C4-2B (cell line): ENCODE measurements around the gene CCSER1.

Source experiments
- CTCF ChIP-seq: fragments of 450-650 bp; conservative IDR thresholded peaks from 2 replicates; pipeline ENCODE4 v1.5.1; 2017; ENCODE audit warnings: mild to moderate bottlenecking
- ZFX ChIP-seq: fragments of 450-650 bp; IDR thresholded peaks from 2 replicates; pipeline ENCODE4 v1.6.1; 2017

- TF ChIP-seq CTCF (no peak), ZFX (no peak)
Measured at GRCh38 chr4:91322961-91323360, 1195.8 kb downstream of the CCSER1 start.
